BE2C (cell line): Measurements from ENCODE around the gene PRICKLE1.

ENCODE experiments used
- DNase-seq: peaks from one replicate; pipeline ENCODE4 v3.0.0-alpha.2; 2020
- H3K27me3 ChIP-seq: fragments of 250-450 bp; sonication (Bioruptor Pico); 2 replicates; pipeline ENCODE4 v1.5.1; 2020; ENCODE audit warnings: mild to moderate bottlenecking
- H3K36me3 ChIP-seq: fragments of 250-450 bp; sonication (Bioruptor Pico); 2 replicates; pipeline ENCODE4 v1.5.1; 2020; ENCODE audit warnings: mild to moderate bottlenecking
- H3K4me1 ChIP-seq: fragments of 250-450 bp; sonication (Bioruptor Pico); 2 replicates; pipeline ENCODE4 v1.5.1; 2020
- H3K4me3 ChIP-seq: 2 replicates; pipeline ENCODE4 v1.5.1; 2011; ENCODE audit warnings: low read depth, low read length
- H3K9me3 ChIP-seq: fragments of 250-450 bp; sonication (Bioruptor Pico); 2 replicates; pipeline ENCODE4 v1.5.1; 2020
- TF ChIP-seq, protein P1 (sequence below): IDR thresholded peaks from 2 replicates; pipeline ENCODE4 v1.5.1; 2012; ENCODE audit warnings: mild to moderate bottlenecking, low read depth, low read length

PRICKLE1 gene

GRCh38 chr12:42472376-42472775, 117.2 kb downstream of the PRICKLE1 start:
- TF ChIP-seq, protein P1, sequence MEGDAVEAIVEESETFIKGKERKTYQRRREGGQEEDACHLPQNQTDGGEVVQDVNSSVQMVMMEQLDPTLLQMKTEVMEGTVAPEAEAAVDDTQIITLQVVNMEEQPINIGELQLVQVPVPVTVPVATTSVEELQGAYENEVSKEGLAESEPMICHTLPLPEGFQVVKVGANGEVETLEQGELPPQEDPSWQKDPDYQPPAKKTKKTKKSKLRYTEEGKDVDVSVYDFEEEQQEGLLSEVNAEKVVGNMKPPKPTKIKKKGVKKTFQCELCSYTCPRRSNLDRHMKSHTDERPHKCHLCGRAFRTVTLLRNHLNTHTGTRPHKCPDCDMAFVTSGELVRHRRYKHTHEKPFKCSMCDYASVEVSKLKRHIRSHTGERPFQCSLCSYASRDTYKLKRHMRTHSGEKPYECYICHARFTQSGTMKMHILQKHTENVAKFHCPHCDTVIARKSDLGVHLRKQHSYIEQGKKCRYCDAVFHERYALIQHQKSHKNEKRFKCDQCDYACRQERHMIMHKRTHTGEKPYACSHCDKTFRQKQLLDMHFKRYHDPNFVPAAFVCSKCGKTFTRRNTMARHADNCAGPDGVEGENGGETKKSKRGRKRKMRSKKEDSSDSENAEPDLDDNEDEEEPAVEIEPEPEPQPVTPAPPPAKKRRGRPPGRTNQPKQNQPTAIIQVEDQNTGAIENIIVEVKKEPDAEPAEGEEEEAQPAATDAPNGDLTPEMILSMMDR: no peak
- no peaks in the 10 kb centered on the region; the same call in 1 of the 2 replicates for H3K9me3 ChIP-seq
- DNase-seq: no peak
- H3K27me3 ChIP-seq: no peaks in the 10 kb centered on the region
- H3K36me3 ChIP-seq: peaks cover 23% of the 10 kb centered on the region
- H3K4me3 ChIP-seq: no peak overlapping the region
- no peaks in the 10 kb centered on the region for H3K4me1 ChIP-seq

DNA sequence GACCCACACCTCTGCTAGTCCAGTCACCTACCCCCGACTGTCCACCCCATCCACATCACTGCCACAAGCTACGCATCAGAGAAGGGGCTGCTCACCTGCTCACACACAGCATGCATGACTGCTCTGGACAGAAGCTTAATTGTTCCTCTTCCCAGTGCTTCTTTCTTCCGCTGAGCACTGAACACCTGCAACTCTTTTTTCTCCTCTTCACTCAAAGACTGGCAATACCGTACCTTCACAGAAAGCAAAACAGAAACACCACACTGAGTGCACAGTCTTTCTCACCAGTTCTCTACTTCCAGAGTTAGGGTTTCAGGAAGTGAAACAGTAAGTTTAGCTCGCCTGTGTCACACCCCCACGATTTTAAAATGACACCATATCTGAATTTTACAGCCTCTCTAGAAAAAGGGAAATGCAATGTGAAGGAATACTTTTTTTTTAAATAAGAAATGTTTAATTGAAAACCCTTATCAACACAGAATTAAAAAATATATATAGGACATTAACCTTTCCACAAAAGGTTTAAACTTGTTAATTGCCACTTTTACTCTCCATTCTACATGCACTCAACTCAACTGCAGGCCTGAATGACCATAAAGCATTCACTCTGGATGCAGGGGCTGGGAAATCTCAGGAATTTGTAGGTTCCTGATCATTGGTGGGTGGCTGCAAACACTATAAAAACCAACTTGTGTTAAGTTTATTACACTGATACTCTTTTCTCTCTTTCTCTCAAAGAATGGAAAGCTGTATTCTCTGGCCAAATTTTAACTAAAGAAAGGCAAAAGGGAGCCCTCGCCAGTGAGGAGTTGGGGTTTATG, 120.0 kb downstream of the PRICKLE1 start:
- no peaks in the 10 kb centered on the region for H3K27me3 ChIP-seq
- DNase-seq: no peak
- no peaks in the 10 kb centered on the region for H3K9me3 ChIP-seq
- H3K36me3 ChIP-seq: peaks cover 48% of the 10 kb centered on the region
- no peaks in the 10 kb centered on the region for H3K4me1 ChIP-seq
- H3K4me3 ChIP-seq: no peak overlapping the region
- TF ChIP-seq, protein P1: no peak

DNA sequence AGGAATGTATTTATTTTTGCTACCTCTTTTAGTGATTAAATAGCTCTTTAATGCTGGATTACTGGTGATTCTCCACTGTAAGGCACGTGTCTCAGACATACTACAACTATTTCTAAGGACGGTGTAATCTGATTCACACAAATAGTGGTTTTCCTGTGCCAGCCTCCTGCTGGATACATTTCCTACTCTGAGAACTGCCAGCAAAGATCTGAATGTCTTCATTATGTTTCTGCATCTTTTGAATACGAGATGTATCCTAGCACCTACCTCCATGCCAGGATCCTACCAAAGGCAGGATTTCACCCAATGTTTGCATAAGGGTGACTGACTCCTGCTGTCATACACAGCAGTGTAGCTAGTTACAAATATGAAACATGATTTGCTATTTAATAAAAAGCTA, 120.6 kb downstream of the PRICKLE1 start:
- Histone ChIP-seq H3K9me3 (no peaks in the 10 kb centered on the region), H3K36me3 (peaks cover 54% of the 10 kb centered on the region), H3K27me3 (no peaks in the 10 kb centered on the region), H3K4me3 (no peak overlapping the region), H3K4me1 (no peaks in the 10 kb centered on the region)
- DNase-seq: no peak
- TF ChIP-seq, protein P1: no peak

DNA sequence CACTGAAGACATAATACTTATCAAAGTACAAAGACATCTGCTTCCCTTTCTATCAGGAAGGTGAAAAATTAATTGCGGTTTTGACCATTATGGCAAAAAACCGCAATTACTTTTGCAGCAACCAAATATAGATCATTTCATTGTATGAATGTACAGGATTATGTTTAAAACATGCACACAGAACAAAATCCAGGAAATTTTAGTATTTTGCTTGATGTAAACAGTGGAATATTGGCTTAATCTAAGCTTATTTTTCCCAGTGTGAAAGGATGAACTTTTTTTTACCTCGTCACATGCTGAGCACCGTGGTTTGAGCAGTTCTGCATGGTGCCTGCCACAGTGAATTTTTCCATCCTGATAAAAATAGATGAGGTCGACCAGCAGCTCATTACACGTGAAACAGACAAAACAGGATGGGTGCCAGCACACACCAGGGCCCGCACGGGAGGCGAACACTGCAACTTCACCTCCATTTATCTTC, 121.2 kb downstream of the PRICKLE1 start:
- peaks cover 60% of the 10 kb centered on the region for H3K36me3 ChIP-seq
- H3K9me3 ChIP-seq: no peaks in the 10 kb centered on the region
- H3K4me1 ChIP-seq: no peaks in the 10 kb centered on the region
- H3K4me3 ChIP-seq: no peak overlapping the region
- DNase-seq: no peak
- TF ChIP-seq, protein P1: no peak
- no peaks in the 10 kb centered on the region for H3K27me3 ChIP-seq

GRCh38 chr12:42463671-42464070, 125.9 kb downstream of the PRICKLE1 start:
- H3K4me1 ChIP-seq: no peaks in the 10 kb centered on the region
- H3K27me3 ChIP-seq: no peaks in the 10 kb centered on the region
- no peak overlapping the region for H3K4me3 ChIP-seq
- H3K9me3 ChIP-seq: no peaks in the 10 kb centered on the region
- TF ChIP-seq, protein P1: no peak
- no peak for DNase-seq
- peaks cover 86% of the 10 kb centered on the region for H3K36me3 ChIP-seq

DNA sequence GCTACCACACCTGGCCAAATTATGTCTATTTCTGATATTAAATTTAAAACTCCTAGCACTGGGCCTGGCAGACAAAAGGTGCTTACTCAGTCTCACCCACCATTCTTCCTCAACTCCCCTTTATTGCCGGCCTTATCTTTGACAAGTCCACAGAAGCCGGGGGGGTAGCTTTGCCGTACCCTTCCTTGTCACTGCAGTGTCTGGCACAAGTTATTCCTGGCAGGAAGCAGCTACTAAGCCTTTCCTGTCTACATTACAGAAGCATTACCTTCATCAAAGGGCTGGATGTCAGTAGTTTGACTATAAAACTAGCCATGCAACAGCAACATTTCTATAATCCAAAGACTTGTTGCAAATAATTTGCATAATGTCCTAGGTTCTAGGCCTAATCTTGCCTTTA, 127.1 kb downstream of the PRICKLE1 start:
- H3K4me1 ChIP-seq: no peaks in the 10 kb centered on the region
- TF ChIP-seq, protein P1: no peak
- no peaks in the 10 kb centered on the region for H3K9me3 ChIP-seq
- no peak overlapping the region for H3K4me3 ChIP-seq
- H3K36me3 ChIP-seq: peaks cover 85% of the 10 kb centered on the region
- no peak for DNase-seq
- H3K27me3 ChIP-seq: no peaks in the 10 kb centered on the region
